Thyroid gland (tissue), 4 donors: ENCODE data around the gene RAB27A.
"Not testable (repeated sequence)": the region's sequence is repeated elsewhere in the genome, so short reads cannot be mapped to it uniquely, and the experiment has no call there.

ENCODE experiments used
- POLR2A ChIP-seq, 2 donors: fragments of 450-650 bp; IDR thresholded peaks; one replicate each; pipeline ENCODE4 v1.6.1; 2017; ENCODE audit warnings: antibody characterized with exemption in 2 of 2, mild to moderate bottlenecking in 2 of 2, moderate library complexity in 1 of 2
- TF ChIP-seq, protein P1 (sequence below), 6 experiments: fragments of 200-600 bp in 3 of 6; fragments of 450-650 bp in 3 of 6; sonication (generic) in 3 of 6; IDR thresholded peaks; one replicate each; pipeline ENCODE4 v1.5.1; 2016 to 2019; ENCODE audit warnings: antibody characterized with exemption in 6 of 6, mild to moderate bottlenecking in 2 of 6, inconsistent platforms in 1 of 6, moderate library complexity in 1 of 6

DNA sequence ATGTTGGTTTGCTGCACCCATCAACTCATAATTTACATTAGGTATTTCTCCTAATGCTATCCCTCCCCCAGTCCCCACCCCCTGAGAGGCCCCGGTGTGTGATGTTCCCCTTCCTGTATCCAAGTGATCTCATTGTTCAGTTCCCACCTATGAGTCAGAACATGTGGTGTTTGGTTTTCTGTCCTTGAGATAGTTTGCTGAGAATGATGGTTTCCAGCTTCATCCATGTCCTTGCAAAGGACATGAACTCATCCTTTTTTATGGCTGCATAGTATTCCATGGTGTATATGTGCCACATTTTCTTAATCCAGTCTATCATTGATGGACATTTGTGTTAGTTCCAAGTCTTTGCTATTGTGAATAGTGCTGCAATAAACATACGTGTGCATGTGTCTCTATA lies 9.0 kb downstream of the RAB27A start:
- not testable (repeated sequence) for TF ChIP-seq POLR2A (IDR thresholded peaks at IDR 0.05)
- TF ChIP-seq, protein P1, sequence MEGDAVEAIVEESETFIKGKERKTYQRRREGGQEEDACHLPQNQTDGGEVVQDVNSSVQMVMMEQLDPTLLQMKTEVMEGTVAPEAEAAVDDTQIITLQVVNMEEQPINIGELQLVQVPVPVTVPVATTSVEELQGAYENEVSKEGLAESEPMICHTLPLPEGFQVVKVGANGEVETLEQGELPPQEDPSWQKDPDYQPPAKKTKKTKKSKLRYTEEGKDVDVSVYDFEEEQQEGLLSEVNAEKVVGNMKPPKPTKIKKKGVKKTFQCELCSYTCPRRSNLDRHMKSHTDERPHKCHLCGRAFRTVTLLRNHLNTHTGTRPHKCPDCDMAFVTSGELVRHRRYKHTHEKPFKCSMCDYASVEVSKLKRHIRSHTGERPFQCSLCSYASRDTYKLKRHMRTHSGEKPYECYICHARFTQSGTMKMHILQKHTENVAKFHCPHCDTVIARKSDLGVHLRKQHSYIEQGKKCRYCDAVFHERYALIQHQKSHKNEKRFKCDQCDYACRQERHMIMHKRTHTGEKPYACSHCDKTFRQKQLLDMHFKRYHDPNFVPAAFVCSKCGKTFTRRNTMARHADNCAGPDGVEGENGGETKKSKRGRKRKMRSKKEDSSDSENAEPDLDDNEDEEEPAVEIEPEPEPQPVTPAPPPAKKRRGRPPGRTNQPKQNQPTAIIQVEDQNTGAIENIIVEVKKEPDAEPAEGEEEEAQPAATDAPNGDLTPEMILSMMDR (IDR thresholded peaks at IDR 0.05), result not testable (repeated sequence)
